ENCODE data around the gene MYH9. TPM values are rescaled to one million over a fixed set of nuclear protein-coding genes. Genes with fewer than 3 reads are reported as not detected.

MYH9 gene
- total and polyA plus RNA-seq, 2 donors (not counting 1 experiment from before 2014, with no cell fraction given): 108 to 554 TPM

- ChIA-PET POLR2A (interaction anchor here (0.6 to 1.1 kb wide), 2 partner anchors 16 to 34 kb away, joined by 3 to 6 read pairs; no protein-coding TSS in a partner anchor), CTCF (interaction anchor here (1.5 to 2.1 kb wide), 3 partner anchors 24 to 61 kb away, joined by 4 to 7 read pairs (median 5); no protein-coding TSS in a partner anchor)
- H3K4me3 ChIP-seq (ENCODE audit: control extremely low read depth in 1 of 5, extremely low read depth in 1 of 5, insufficient read depth in 1 of 5, low read depth in 2 of 5, low read length in 4 of 5): no peak overlapping the region
- peaks cover 0 to 13% (median 0%) of the 10 kb centered on the region in 3 donors for H3K9me3 ChIP-seq (ENCODE audit: control extremely low read depth in 1 of 3, control insufficient read depth in 2 of 3, insufficient read depth in 1 of 3, low read length in 2 of 3)
- 83% methylated on average over 1 of the region's 2 CpGs for WGBS (ENCODE audit: insufficient coverage)
- peaks cover 61 to 70% of the 10 kb centered on the region in 2 donors for H3K4me1 ChIP-seq (ENCODE audit: control insufficient read depth in 2 of 2, insufficient read depth in 2 of 2, low read length in 2 of 2)
- peaks cover 16% of the 10 kb centered on the region for H3K79me2 ChIP-seq (ENCODE audit: control insufficient read depth, insufficient read depth, low read length)
- peak overlapping the region; percentile 73 for H3K4me2 ChIP-seq (replicated peaks; ENCODE audit: low read depth, low read length, poor library complexity, severe bottlenecking)
- ATAC-seq (ENCODE audit: low read depth) (no peak), DNase-seq (no peak)
- H2AFZ ChIP-seq (ENCODE audit: insufficient read depth, low read depth, low read length, poor library complexity, severe bottlenecking): no peak overlapping the region
- no peaks in the 10 kb centered on the region for H3K9me3 Mint-ChIP-seq (ENCODE audit: insufficient read depth)
- H3K27ac ChIP-seq (ENCODE audit: low read length in 2 of 2): peak overlapping the region in 1 of 2 donors; percentile 79
- H3K27ac Mint-ChIP-seq: peak overlapping the region; percentile 92
- H4K20me1 ChIP-seq (ENCODE audit: control insufficient read depth, insufficient read depth, low read length, poor library complexity, severe bottlenecking): no peaks in the 10 kb centered on the region
- intact Hi-C loops (cut with micrococcal nuclease): no loop called here
- peak overlapping the region; percentile 59 for H3K4me3 Mint-ChIP-seq
- H3K27me3 Mint-ChIP-seq: no peaks in the 10 kb centered on the region
- H3K4me1 Mint-ChIP-seq: peaks cover 68% of the 10 kb centered on the region
- no peaks in the 10 kb centered on the region for H3K36me3 ChIP-seq (replicated peaks in 1 of 2; ENCODE audit: control extremely low read depth in 1 of 2, control insufficient read depth in 1 of 2, extremely low read depth in 1 of 2, insufficient read depth in 2 of 2, low read length in 1 of 2)
- H3K9ac ChIP-seq (ENCODE audit: low read length): no peak overlapping the region
- no peaks in the 10 kb centered on the region for H3K27me3 ChIP-seq (replicated peaks in 1 of 4; ENCODE audit: control extremely low read depth in 1 of 4, control insufficient read depth in 3 of 4, insufficient read depth in 4 of 4, low read length in 3 of 4)
- TF ChIP-seq CTCF (IDR thresholded peaks at IDR 0.05) (no peak), EZH2 (IDR thresholded peaks at IDR 0.05; ENCODE audit: borderline replicate concordance, insufficient read depth, low read depth, low read length, poor library complexity, severe bottlenecking) (no peak)
Measured at GRCh38 chr22:36409056-36409455, 21.3 kb upstream of the MYH9 start.

- Histone ChIP-seq H3K4me3 (ENCODE audit: control extremely low read depth in 1 of 5, extremely low read depth in 1 of 5, insufficient read depth in 1 of 5, low read depth in 2 of 5, low read length in 4 of 5) (no peak overlapping the region), H3K27me3 (replicated peaks in 1 of 4; ENCODE audit: control extremely low read depth in 1 of 4, control insufficient read depth in 3 of 4, insufficient read depth in 4 of 4, low read length in 3 of 4) (no peaks in the 10 kb centered on the region), H3K9ac (ENCODE audit: low read length) (no peak overlapping the region), H3K27ac (ENCODE audit: low read length in 2 of 2) (peak overlapping the region; percentile 83 to 86), H3K4me2 (replicated peaks; ENCODE audit: low read depth, low read length, poor library complexity, severe bottlenecking) (peak overlapping the region; percentile 73), H3K4me1 (ENCODE audit: control insufficient read depth in 2 of 2, insufficient read depth in 2 of 2, low read length in 2 of 2) (peaks cover 66 to 81% of the 10 kb centered on the region in 2 donors), H2AFZ (ENCODE audit: insufficient read depth, low read depth, low read length, poor library complexity, severe bottlenecking) (no peak overlapping the region), H3K9me3 (ENCODE audit: control extremely low read depth in 1 of 3, control insufficient read depth in 2 of 3, insufficient read depth in 1 of 3, low read length in 2 of 3) (peaks cover 0 to 13% (median 0%) of the 10 kb centered on the region in 3 donors), H4K20me1 (ENCODE audit: control insufficient read depth, insufficient read depth, low read length, poor library complexity, severe bottlenecking) (no peaks in the 10 kb centered on the region), H3K36me3 (replicated peaks in 1 of 2; ENCODE audit: control extremely low read depth in 1 of 2, control insufficient read depth in 1 of 2, extremely low read depth in 1 of 2, insufficient read depth in 2 of 2, low read length in 1 of 2) (no peaks in the 10 kb centered on the region), H3K79me2 (ENCODE audit: control insufficient read depth, insufficient read depth, low read length) (peaks cover 20% of the 10 kb centered on the region)
- H3K27ac Mint-ChIP-seq: peak overlapping the region; percentile 91
- ChIA-PET POLR2A (interaction anchor here (0.9 to 2.0 kb wide), 4 partner anchors 19 to 30 kb away, joined by 3 to 10 read pairs (median 8); partner anchors contain the start of gene MYH9), CTCF (interaction anchor here (1.0 to 4.3 kb wide), 9 partner anchors 19 to 105 kb away, joined by 3 to 35 read pairs (median 9); partner anchors contain the start of gene MYH9)
- H3K27me3 Mint-ChIP-seq: no peaks in the 10 kb centered on the region
- peaks cover 61% of the 10 kb centered on the region for H3K4me1 Mint-ChIP-seq
- DNase-seq (no peak), ATAC-seq (ENCODE audit: low read depth) (no peak)
- WGBS (ENCODE audit: insufficient coverage): 69% methylated on average over 4 of the region's 6 CpGs
- intact Hi-C loops (cut with micrococcal nuclease): no loop called here
- TF ChIP-seq CTCF (IDR thresholded peaks at IDR 0.05): no peak
- no peak for TF ChIP-seq EZH2 (IDR thresholded peaks at IDR 0.05; ENCODE audit: borderline replicate concordance, insufficient read depth, low read depth, low read length, poor library complexity, severe bottlenecking)
- H3K9me3 Mint-ChIP-seq (ENCODE audit: insufficient read depth): no peaks in the 10 kb centered on the region
- H3K4me3 Mint-ChIP-seq: no peak overlapping the region
Measured at GRCh38 chr22:36406721-36407120, 19.0 kb upstream of the MYH9 start.
